Heart left ventricle (tissue), 16 donors: ENCODE data around the gene VTCN1. TPM values are rescaled to one million over a fixed set of nuclear protein-coding genes. Genes with fewer than 3 reads are reported as not detected.

Experiments used
- ATAC-seq, 4 donors: fragments of 200-7000 bp; cut with Tn5 transposase; one replicate each; pipeline ENCODE4 v1.9.1; 2020 to 2022; ENCODE audit warnings: moderate library complexity in 4 of 4, mild to moderate bottlenecking in 3 of 4, moderate number of reproducible peaks in 1 of 4
- DNase-seq, 5 donors: peaks; one replicate each; pipeline ENCODE4 v3.0.0-alpha.2; 2020
- H3K27ac ChIP-seq, 12 donors: fragments of 200-600 bp; sonication (generic) in 4 of 12; one replicate each; pipeline versions ENCODE4 v1.5.0 to v1.8.0; 2016 to 2022; ENCODE audit warnings: mild to moderate bottlenecking in 2 of 12
- H3K27me3 ChIP-seq, 9 donors: fragments of 200-600 bp; sonication (generic) in 2 of 9; one replicate each; pipeline versions ENCODE4 v1.5.1 to v1.8.0; 2016 to 2022; ENCODE audit warnings: mild to moderate bottlenecking in 3 of 9
- H3K36me3 ChIP-seq, 9 donors: fragments of 200-600 bp; sonication (generic) in 2 of 9; one replicate each; pipeline versions ENCODE4 v1.5.0 to v1.8.0; 2018 to 2022; ENCODE audit warnings: mild to moderate bottlenecking in 2 of 9
- H3K4me1 ChIP-seq, 12 donors: fragments of 200-600 bp; sonication (generic) in 4 of 12; one replicate each; pipeline versions ENCODE4 v1.5.0 to v1.8.0; 2016 to 2022; ENCODE audit warnings: mild to moderate bottlenecking in 3 of 12
- H3K4me3 ChIP-seq, 12 donors: fragments of 200-600 bp; sonication (generic) in 4 of 12; one replicate each; pipeline versions ENCODE4 v1.5.0 to v1.8.0; 2017 to 2022; ENCODE audit warnings: mild to moderate bottlenecking in 9 of 12, moderate library complexity in 4 of 12
- H3K9me3 ChIP-seq, 12 donors: fragments of 200-600 bp; sonication (generic) in 4 of 12; one replicate each; pipeline versions ENCODE4 v1.5.0 to v1.8.0; 2016 to 2022; ENCODE audit warnings: mild to moderate bottlenecking in 1 of 12
- CTCF ChIP-seq, 12 donors: fragments of 200-600 bp; sonication (generic) in 4 of 12; IDR thresholded peaks; one replicate each; pipeline versions ENCODE4 v1.5.0 to v1.8.0; 2018 to 2022; ENCODE audit warnings: antibody characterized with exemption in 12 of 12, mild to moderate bottlenecking in 5 of 12
- POLR2A ChIP-seq, 2 donors: fragments of 450-650 bp; IDR thresholded peaks; one replicate each; pipeline ENCODE4 v1.6.1; 2017; ENCODE audit warnings: antibody characterized with exemption in 2 of 2, mild to moderate bottlenecking in 2 of 2, moderate library complexity in 2 of 2
- WGBS, 4 donors: extraction: QIAGEN DNeasy Blood & Tissue Kit in 2 of 4; methylation state at CpG; one replicate each; pipeline versions ENCODE4 v1.1.5 to v1.1.7; 2013 to 2018; 5-methylcytosine and 5-hydroxymethylcytosine counted together
- intact Hi-C, 10 donors: fragments of 100-400 bp; cut with DNase I; formaldehyde crosslinking; loops; one replicate each; pipeline versions ENCODE4 v1.11.1 to v1.14.2; 2022
- polyA plus RNA-seq, 2 donors: library from polyadenylated mRNA; stranded (reverse); fragments of 200-250 nt; gene quantifications; one replicate each; pipeline ENCODE4 v1.2.3, GENCODE V29; 2013
- total RNA-seq, 9 donors: library from RNA; depleted of rRNA in 2 of 9; stranded (reverse); fragments of >200 nt in 2 of 9; fragmentation: NEBNext Ultra II Directional in 3 of 9; extraction: Animal tissue kit (Norgen Biotek cat#: 25700) in 3 of 9; gene quantifications; one replicate each; pipeline versions ENCODE4 v1.1.0 to v1.2.4, GENCODE V29; 2016 to 2023
- donor health status: ischemic (EF 13 %, LVEDD 7.1; RV severe dilation, severe dysfunction).
- donor health status: healthy with polysubstance abuse.
- donor health status: DM: no; HTN: yes; CAD: no.
- donor health status: DM: no; HTN: no; CAD: no.
- donor health status: ischemic (EF 25% LVEDD 6.9; RV normal size, moderate dysfunction).
- donor health status: ischemic (EF 25% LVEDD 5.7; RV mildly dilated, moderate dysfunction).
- donor health status: healthy.
- donor health status: DM: yes; HTN: yes; CAD: no.
- donor health status: ischemic (EF 35%, LVEDD 5.7; RV mildly dilated, moderate dysfunction).
- donor health status: nonischemic (EF 11% LVEDD 7.7; RV severe dilation, severe dysfunction).
- donor health status: DM: yes; HTN: yes; CAD: no.
- donor health status: PGD.
- donor health status: ischemic (EF 29% LVEDD 5.4; RV normal size, mild dysfunction).
- donor health status: nonischemic (EF 23%, LVEDD 6.1; RV moderate dilation, normal function).

VTCN1 gene
- total and polyA plus RNA-seq, 11 donors, result 0.09 to 0.16 TPM; not detected in 9

- intact Hi-C loops, result no loop called here
- Histone ChIP-seq H3K27ac (no peak overlapping the region), H3K36me3 (no peaks in the 10 kb centered on the region)
Observed at GRCh38 chr1:117173006-117173405, 37.7 kb downstream of the VTCN1 start.

DNA sequence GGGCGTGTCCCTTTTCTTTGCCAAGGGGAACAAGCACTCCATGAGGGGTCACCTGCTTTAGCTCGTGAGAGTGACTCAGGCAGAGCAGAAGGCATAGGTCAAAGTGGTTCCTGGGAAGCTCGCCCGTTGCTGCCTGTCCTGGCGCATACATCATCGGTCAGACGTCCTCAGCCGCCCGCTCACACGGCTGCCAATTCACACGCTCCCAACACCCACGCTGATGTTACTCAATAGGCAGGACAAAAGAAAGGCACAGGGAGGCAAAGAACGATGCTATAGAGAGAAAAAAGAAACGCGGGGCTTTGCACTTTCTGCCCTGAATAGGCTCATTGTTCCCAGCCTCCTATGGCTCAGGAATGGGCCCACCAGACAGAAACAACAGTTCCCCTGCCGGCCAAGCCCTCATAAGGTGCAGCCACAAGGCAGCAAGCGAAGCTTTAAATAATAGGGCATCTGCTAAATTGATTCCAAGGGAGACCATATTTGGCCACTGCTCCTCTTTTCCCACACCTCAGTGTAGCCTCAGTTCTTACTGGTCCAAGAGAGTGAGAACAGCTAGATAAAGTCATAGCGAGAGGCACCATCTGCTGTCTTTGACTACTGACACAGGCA lies 38.7 kb downstream of the VTCN1 start:
- ATAC-seq (peak in 3 of 4 donors; percentile 52 to 58 (median 58)), DNase-seq (peak in 4 of 5 donors; percentile 8 to 46 (median 24))
- H3K4me3 ChIP-seq, result no peak overlapping the region
- TF ChIP-seq CTCF (IDR thresholded peaks at IDR 0.05) (no peak), POLR2A (IDR thresholded peaks at IDR 0.05) (no peak)
- no peaks in the 10 kb centered on the region for H3K9me3 ChIP-seq
- no peak overlapping the region for H3K27ac ChIP-seq
- no peaks in the 10 kb centered on the region for H3K27me3 ChIP-seq
- no peaks in the 10 kb centered on the region for H3K36me3 ChIP-seq
- intact Hi-C loops, result no loop called here
- H3K4me1 ChIP-seq, result peaks cover 0 to 5% (median 0%) of the 10 kb centered on the region in 12 donors
- WGBS, 4 donors, result 65 to 84% (median 78%) methylated on average over 18 of the region's 18 CpGs

More at GRCh38 chr1:117173006-117173405, 37.7 kb downstream of the VTCN1 start:
- Histone ChIP-seq H3K27me3 (no peaks in the 10 kb centered on the region), H3K4me3 (no peak overlapping the region), H3K9me3 (no peaks in the 10 kb centered on the region), H3K4me1 (peaks cover 0 to 3% (median 0%) of the 10 kb centered on the region in 12 donors)
- DNase-seq (no peak), ATAC-seq (no peak)
- no peak for TF ChIP-seq CTCF (IDR thresholded peaks at IDR 0.05)
- TF ChIP-seq POLR2A (IDR thresholded peaks at IDR 0.05), result no peak
- 97 to 99% (median 98%) methylated on average over 10 of the region's 10 CpGs for WGBS, 4 donors

GRCh38 chr1:117169871-117170596 lies 40.7 kb downstream of the VTCN1 start:
- intact Hi-C loops, result no loop called here
- Histone ChIP-seq H3K9me3 (no peaks in the 10 kb centered on the region), H3K36me3 (no peaks in the 10 kb centered on the region), H3K27me3 (no peaks in the 10 kb centered on the region), H3K4me1 (peaks cover 0 to 5% (median 0%) of the 10 kb centered on the region in 12 donors), H3K27ac (no peak overlapping the region), H3K4me3 (no peak overlapping the region)
- ATAC-seq, result no peak
- WGBS, 4 donors, result 80 to 86% (median 82%) methylated on average over 4 of the region's 4 CpGs
- TF ChIP-seq POLR2A (IDR thresholded peaks at IDR 0.05), result no peak
- TF ChIP-seq CTCF (IDR thresholded peaks at IDR 0.05), result no peak
- no peak for DNase-seq

DNA sequence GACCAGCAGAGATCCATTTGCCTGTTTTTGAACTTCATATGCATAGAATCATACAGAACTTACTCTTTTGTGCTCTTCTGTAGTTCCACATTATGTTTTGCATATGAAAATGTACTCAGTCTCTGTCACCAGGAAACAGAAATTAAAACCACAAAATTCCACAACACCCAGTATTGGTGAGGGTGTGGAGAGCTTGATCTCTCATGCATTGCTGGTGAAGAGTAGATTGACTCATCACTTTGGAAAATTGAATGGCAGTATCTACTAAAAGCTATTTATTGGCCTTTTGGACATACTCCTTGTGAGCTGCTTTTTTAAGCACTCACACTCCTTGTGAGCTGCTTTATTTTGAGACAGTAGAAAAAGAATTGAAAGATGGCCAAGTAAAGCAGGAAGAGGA lies 43.3 kb downstream of the VTCN1 start:
- Histone ChIP-seq H3K4me1 (peaks cover 0 to 13% (median 0%) of the 10 kb centered on the region in 12 donors), H3K27me3 (no peaks in the 10 kb centered on the region), H3K9me3 (no peaks in the 10 kb centered on the region), H3K36me3 (no peaks in the 10 kb centered on the region), H3K4me3 (no peak overlapping the region), H3K27ac (no peak overlapping the region)
- intact Hi-C loops, result no loop called here
- DNase-seq, result no peak
- no peak for ATAC-seq
- TF ChIP-seq CTCF (IDR thresholded peaks at IDR 0.05) (no peak), POLR2A (IDR thresholded peaks at IDR 0.05) (no peak)
